CD4-positive, alpha-beta T cell treated with Interleukin-4 for 4 hours (primary cell): ENCODE results near the gene AQP2.

Experiments
- DNase-seq: peaks from one replicate; pipeline ENCODE4 v3.0.0-alpha.2; 2020

Gene AQP2

DNA sequence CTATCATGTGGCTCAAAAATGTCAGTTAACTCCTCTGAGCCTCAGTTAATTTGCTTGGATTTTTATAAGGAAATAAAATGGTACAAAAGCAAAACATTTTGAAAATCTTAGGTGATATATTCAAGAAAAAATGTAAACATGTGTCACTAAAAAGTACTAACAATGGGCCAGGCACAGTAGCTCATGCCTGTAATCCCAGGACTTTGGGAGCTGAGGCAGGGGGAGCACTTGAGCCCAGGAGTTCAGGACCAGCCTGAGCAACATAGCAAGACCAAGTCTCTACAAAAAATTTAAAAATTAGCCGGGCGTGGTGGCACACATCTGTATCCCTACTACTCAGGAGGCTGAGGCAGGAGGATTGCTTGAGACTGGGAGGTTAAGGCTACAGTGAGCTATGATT lies 47.9 kb downstream of the AQP2 start:
- no peak for DNase-seq

DNA sequence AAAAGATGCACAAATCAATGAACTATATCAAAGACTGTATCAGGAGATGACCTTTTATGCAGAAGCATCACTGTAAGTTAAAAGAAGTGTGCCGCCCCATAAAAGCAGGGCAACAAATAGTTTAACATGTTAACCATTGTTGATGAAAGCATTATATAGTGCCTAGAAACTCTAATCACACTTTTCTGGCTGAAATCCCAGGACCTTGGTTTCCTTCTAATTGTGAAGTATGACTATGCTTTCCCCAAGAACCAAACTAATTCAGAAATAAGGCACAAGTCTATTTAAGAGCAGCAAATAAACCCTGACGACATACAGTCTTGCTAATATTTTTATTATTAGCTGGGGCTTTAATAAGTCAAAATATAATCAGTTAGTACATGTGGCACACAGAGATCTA lies 53.1 kb downstream of the AQP2 start:
- no peak for DNase-seq

DNA sequence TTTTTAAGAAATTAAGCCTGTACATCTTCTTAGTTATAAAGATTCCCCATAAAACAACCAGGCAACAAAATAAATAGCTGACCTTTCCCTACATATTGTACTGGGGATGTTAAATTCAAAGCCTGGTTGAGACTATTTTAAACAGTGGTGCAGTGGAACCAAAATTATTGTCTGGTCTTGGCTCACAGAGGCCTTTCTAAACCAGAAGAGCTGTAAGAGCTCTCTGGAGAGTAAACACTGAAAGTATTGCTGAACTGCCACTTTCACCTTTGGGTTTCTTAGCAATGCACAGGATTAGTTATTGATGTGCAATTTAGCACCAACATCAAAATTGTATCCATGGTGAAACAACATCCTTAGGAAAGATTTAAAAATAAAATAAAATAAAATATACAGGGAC lies 54.2 kb downstream of the AQP2 start:
- DNase-seq, result no peak

DNA sequence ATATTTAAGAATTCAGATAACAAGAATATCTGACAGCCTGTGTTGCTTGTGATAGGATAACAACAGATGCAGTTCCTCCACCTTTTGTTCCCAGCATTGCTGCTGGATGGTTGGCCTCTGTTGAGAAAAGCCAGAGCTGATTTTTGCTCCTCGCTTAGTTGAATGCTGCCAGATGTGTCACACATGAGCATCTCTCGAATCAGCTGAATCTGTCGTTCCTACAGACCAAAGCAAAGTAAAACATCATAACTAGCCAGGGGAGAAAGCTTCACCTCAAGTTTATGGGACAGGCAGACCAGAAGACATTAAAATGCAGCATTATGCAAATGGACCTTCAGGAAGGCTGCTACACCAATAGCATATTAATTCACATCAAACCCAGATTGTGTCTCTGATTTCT lies 54.6 kb downstream of the AQP2 start:
- no peak for DNase-seq

GRCh38 chr12:50006280-50006679 lies 55.7 kb downstream of the AQP2 start:
- no peak for DNase-seq

DNA sequence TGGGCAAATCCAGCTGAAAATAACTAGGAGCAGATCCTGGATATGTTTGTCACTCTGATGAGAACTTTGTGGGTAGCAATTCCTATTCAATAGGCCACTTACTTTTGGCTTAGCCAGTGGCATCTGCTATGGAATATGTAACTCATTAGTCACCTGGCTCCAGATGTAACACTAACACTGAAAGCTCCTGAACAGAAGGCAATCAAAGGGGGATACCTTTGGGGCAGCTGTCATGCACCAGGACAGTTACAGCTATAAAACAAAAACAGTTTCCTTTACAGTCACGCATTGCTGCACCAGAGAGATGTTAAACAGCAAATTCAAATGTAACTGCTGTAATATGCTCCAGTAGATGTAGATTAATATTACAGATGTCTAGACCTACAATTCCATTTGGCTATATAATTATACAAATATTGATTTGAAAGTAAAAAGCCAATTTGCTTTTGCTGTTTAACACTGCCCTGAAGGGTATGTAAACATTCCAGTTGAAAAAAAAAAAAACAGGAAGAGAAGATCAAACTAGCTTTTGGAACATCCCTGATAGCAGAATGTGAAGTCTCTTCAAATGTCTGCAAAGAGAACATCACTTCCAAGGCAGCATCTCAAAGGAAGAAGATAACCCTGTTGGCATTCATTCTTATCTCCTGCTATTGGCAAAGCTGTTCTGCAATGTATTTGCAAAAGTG lies 56.4 kb downstream of the AQP2 start:
- DNase-seq, result no peak
